Mesodermal cell (in vitro differentiated cells): ENCODE results near the gene EPHA6.
"Not testable (repeated sequence)": the region's sequence is repeated elsewhere in the genome, so short reads cannot be mapped to it uniquely, and the experiment has no call there.

Experiments used
- H3K27ac ChIP-seq: 2 replicates; pipeline ENCODE4 v1.7.0; 2013; ENCODE audit warnings: mild to moderate bottlenecking, low read depth, low read length, moderate library complexity; ENCODE audit not compliant: severe bottlenecking
- H3K36me3 ChIP-seq: 2 replicates; pipeline ENCODE4 v1.7.1; 2013; ENCODE audit warnings: mild to moderate bottlenecking, low read length, moderate library complexity; ENCODE audit not compliant: control insufficient read depth, insufficient read depth
- H3K4me1 ChIP-seq: one replicate; pipeline ENCODE4 v1.7.1; 2013; ENCODE audit warnings: mild to moderate bottlenecking, low read length; ENCODE audit not compliant: insufficient read depth, control insufficient read depth, poor library complexity, severe bottlenecking
- H3K4me3 ChIP-seq: 2 replicates; pipeline ENCODE4 v1.7.0; 2013; ENCODE audit warnings: low read length, control low read depth, mild to moderate bottlenecking; ENCODE audit not compliant: insufficient read depth, poor library complexity, severe bottlenecking; ENCODE audit errors: extremely low read depth
- H3K9me3 ChIP-seq: 2 replicates; pipeline ENCODE4 v1.7.1; 2013; ENCODE audit warnings: mild to moderate bottlenecking, low read length, moderate library complexity; ENCODE audit not compliant: control insufficient read depth
- WGBS, 2 experiments: methylation state at CpG; one replicate each; pipeline ENCODE4 v1.1.5; 2013; ENCODE audit warnings: missing lambda C conversion rate in 2 of 2; ENCODE audit not compliant: insufficient coverage in 2 of 2; 5-methylcytosine and 5-hydroxymethylcytosine counted together

EPHA6 gene

GRCh38 chr3:97025612-97026011 lies 211.2 kb downstream of the EPHA6 start:
- not testable (repeated sequence) for H3K4me1 ChIP-seq, H3K27ac ChIP-seq, H3K36me3 ChIP-seq, H3K9me3 ChIP-seq, H3K4me3 ChIP-seq
- WGBS, 2 experiments: 63 to 100% methylated on average over 2 to 5 of the region's 8 CpGs

GRCh38 chr3:97029972-97030371 lies 215.6 kb downstream of the EPHA6 start:
- WGBS, 2 experiments: 100% methylated on average over 1 of the region's 1 CpG; no CpG with 5 or more reads in 1 of the 2 experiments

GRCh38 chr3:97037294-97037943 lies 223.0 kb downstream of the EPHA6 start:
- no peak overlapping the region for H3K27ac ChIP-seq
- no peak overlapping the region for H3K4me3 ChIP-seq
- 97 to 98% methylated on average over 2 to 3 of the region's 3 CpGs for WGBS, 2 experiments
- H3K36me3 ChIP-seq: no peaks in the 10 kb centered on the region
- no peaks in the 10 kb centered on the region for H3K4me1 ChIP-seq
- H3K9me3 ChIP-seq: no peaks in the 10 kb centered on the region

More at GRCh38 chr3:97029972-97030371, 215.6 kb downstream of the EPHA6 start:
- Histone ChIP-seq H3K4me3 (no peak overlapping the region), H3K27ac (no peak overlapping the region), H3K36me3 (no peaks in the 10 kb centered on the region), H3K9me3 (no peaks in the 10 kb centered on the region), H3K4me1 (no peaks in the 10 kb centered on the region)

- no peak overlapping the region for H3K27ac ChIP-seq
- H3K4me1 ChIP-seq: no peaks in the 10 kb centered on the region
- no peaks in the 10 kb centered on the region for H3K9me3 ChIP-seq
- H3K36me3 ChIP-seq: no peaks in the 10 kb centered on the region
- H3K4me3 ChIP-seq: no peak overlapping the region
- WGBS, 2 experiments: 100% methylated on average over 1 of the region's 2 CpGs
Measured at GRCh38 chr3:97043411-97043810, 229.0 kb downstream of the EPHA6 start.

GRCh38 chr3:97057365-97057764 lies 243.0 kb downstream of the EPHA6 start:
- Histone ChIP-seq H3K36me3 (no peaks in the 10 kb centered on the region), H3K27ac (no peak overlapping the region), H3K9me3 (no peaks in the 10 kb centered on the region), H3K4me1 (no peaks in the 10 kb centered on the region), H3K4me3 (no peak overlapping the region)
- 96 to 100% methylated on average over 1 to 2 of the region's 3 CpGs for WGBS, 2 experiments

- Histone ChIP-seq H3K4me3 (no peak overlapping the region), H3K4me1 (no peaks in the 10 kb centered on the region), H3K9me3 (no peaks in the 10 kb centered on the region), H3K36me3 (no peaks in the 10 kb centered on the region), H3K27ac (no peak overlapping the region)
- WGBS, 2 experiments: no CpG with 5 or more reads among the region's 1 CpG
Measured at GRCh38 chr3:97059168-97059567, 244.8 kb downstream of the EPHA6 start.

- no peaks in the 10 kb centered on the region for H3K9me3 ChIP-seq
- 83% methylated on average over 1 of the region's 1 CpG; no CpG with 5 or more reads in 1 of the 2 experiments for WGBS, 2 experiments
- H3K36me3 ChIP-seq: no peaks in the 10 kb centered on the region
Measured at GRCh38 chr3:97066531-97066930, 252.1 kb downstream of the EPHA6 start.

GRCh38 chr3:97070302-97070701 lies 255.9 kb downstream of the EPHA6 start:
- no peaks in the 10 kb centered on the region for H3K9me3 ChIP-seq
- H3K4me1 ChIP-seq: no peaks in the 10 kb centered on the region
- H3K4me3 ChIP-seq: no peak overlapping the region
- H3K27ac ChIP-seq: no peak overlapping the region
- no peaks in the 10 kb centered on the region for H3K36me3 ChIP-seq

More at GRCh38 chr3:97066531-97066930, 252.1 kb downstream of the EPHA6 start:
- Histone ChIP-seq H3K4me3 (no peak overlapping the region), H3K27ac (no peak overlapping the region), H3K4me1 (no peaks in the 10 kb centered on the region)

GRCh38 chr3:97074546-97074945 lies 260.2 kb downstream of the EPHA6 start:
- no peak overlapping the region for H3K27ac ChIP-seq
- no peak overlapping the region for H3K4me3 ChIP-seq
- H3K9me3 ChIP-seq: no peaks in the 10 kb centered on the region
- H3K36me3 ChIP-seq: no peaks in the 10 kb centered on the region
- WGBS, 2 experiments: no CpG with 5 or more reads among the region's 2 CpGs
- no peaks in the 10 kb centered on the region for H3K4me1 ChIP-seq

- no peaks in the 10 kb centered on the region for H3K4me1 ChIP-seq
- no peaks in the 10 kb centered on the region for H3K36me3 ChIP-seq
- H3K9me3 ChIP-seq: no peaks in the 10 kb centered on the region
- 83% methylated on average over 1 of the region's 2 CpGs; no CpG with 5 or more reads in 1 of the 2 experiments for WGBS, 2 experiments
- H3K4me3 ChIP-seq: no peak overlapping the region
- H3K27ac ChIP-seq: no peak overlapping the region
Measured at GRCh38 chr3:97076673-97077072, 262.3 kb downstream of the EPHA6 start.

- H3K9me3 ChIP-seq: no peaks in the 10 kb centered on the region
- no peaks in the 10 kb centered on the region for H3K36me3 ChIP-seq
- no peaks in the 10 kb centered on the region for H3K4me1 ChIP-seq
- WGBS, 2 experiments: no CpG with 5 or more reads among the region's 2 CpGs
- no peak overlapping the region for H3K27ac ChIP-seq
- no peak overlapping the region for H3K4me3 ChIP-seq
Measured at GRCh38 chr3:97089621-97090020, 275.2 kb downstream of the EPHA6 start.
